ENCODE data around the gene LARP4.
"Not testable (repeated sequence)": the region's sequence is repeated elsewhere in the genome, so short reads cannot be mapped to it uniquely, and the experiment has no call there.

LARP4 gene

GRCh38 chr12:50400638-50401499, at the start of gene LARP4:
LARP4 (plus strand) TSS chr12:50400885; CDS start chr12:50401011, 126 bp downstream.
- FAIRE-seq (peak; percentile 92), DNase-seq (ENCODE audit: insufficient read length, low spot score) (peak; percentile 83)
- peak; percentile 92 for TF ChIP-seq POLR2A (IDR thresholded peaks at IDR 0.05; ENCODE audit: low read depth, low read length)

GRCh38 chr12:50351120-50352043, 49.3 kb upstream of the LARP4 start:
- FAIRE-seq: no peak
- DNase-seq (ENCODE audit: insufficient read length, low spot score): no peak
- no peak for TF ChIP-seq POLR2A (IDR thresholded peaks at IDR 0.05; ENCODE audit: low read depth, low read length)

GRCh38 chr12:50353404-50353803, 47.3 kb upstream of the LARP4 start:
- FAIRE-seq: no peak

GRCh38 chr12:50353869-50354593, 46.7 kb upstream of the LARP4 start:
- TF ChIP-seq POLR2A (IDR thresholded peaks at IDR 0.05; ENCODE audit: low read depth, low read length): no peak

More at GRCh38 chr12:50353404-50353803, 47.3 kb upstream of the LARP4 start:
- no peak for TF ChIP-seq POLR2A (IDR thresholded peaks at IDR 0.05; ENCODE audit: low read depth, low read length)
- DNase-seq (ENCODE audit: insufficient read length, low spot score): no peak

GRCh38 chr12:50354908-50355307, 45.8 kb upstream of the LARP4 start:
- TF ChIP-seq POLR2A (IDR thresholded peaks at IDR 0.05; ENCODE audit: low read depth, low read length): no peak
- DNase-seq (ENCODE audit: insufficient read length, low spot score) (no peak), FAIRE-seq (peak; percentile 52)

More at GRCh38 chr12:50353869-50354593, 46.7 kb upstream of the LARP4 start:
- DNase-seq (ENCODE audit: insufficient read length, low spot score) (no peak), FAIRE-seq (no peak)

- TF ChIP-seq POLR2A (IDR thresholded peaks at IDR 0.05; ENCODE audit: low read depth, low read length): no peak
- DNase-seq (ENCODE audit: insufficient read length, low spot score): no peak
- FAIRE-seq: no peak
Measured at GRCh38 chr12:50355365-50355764, 45.3 kb upstream of the LARP4 start.

GRCh38 chr12:50362671-50363070, 38.0 kb upstream of the LARP4 start:
- TF ChIP-seq POLR2A (IDR thresholded peaks at IDR 0.05; ENCODE audit: low read depth, low read length): no peak
- DNase-seq (ENCODE audit: insufficient read length, low spot score) (no peak), FAIRE-seq (no peak)

GRCh38 chr12:50363141-50363540, 37.5 kb upstream of the LARP4 start:
- FAIRE-seq (no peak), DNase-seq (ENCODE audit: insufficient read length, low spot score) (no peak)
- TF ChIP-seq POLR2A (IDR thresholded peaks at IDR 0.05; ENCODE audit: low read depth, low read length): no peak

- FAIRE-seq: no peak
- TF ChIP-seq POLR2A (IDR thresholded peaks at IDR 0.05; ENCODE audit: low read depth, low read length): no peak
- DNase-seq (ENCODE audit: insufficient read length, low spot score): no peak
Measured at GRCh38 chr12:50365709-50366406, 34.8 kb upstream of the LARP4 start.

GRCh38 chr12:50370672-50371071, 30.0 kb upstream of the LARP4 start:
- not testable (repeated sequence) for DNase-seq (ENCODE audit: insufficient read length, low spot score); FAIRE-seq

GRCh38 chr12:50375802-50376201, 24.9 kb upstream of the LARP4 start:
- DNase-seq (ENCODE audit: insufficient read length, low spot score) (no peak), FAIRE-seq (no peak)
- no peak for TF ChIP-seq POLR2A (IDR thresholded peaks at IDR 0.05; ENCODE audit: low read depth, low read length)

GRCh38 chr12:50380761-50381325, 19.8 kb upstream of the LARP4 start:
- TF ChIP-seq POLR2A (IDR thresholded peaks at IDR 0.05; ENCODE audit: low read depth, low read length): no peak
- FAIRE-seq (no peak), DNase-seq (ENCODE audit: insufficient read length, low spot score) (no peak)

GRCh38 chr12:50387487-50387886, 13.2 kb upstream of the LARP4 start:
- TF ChIP-seq POLR2A (IDR thresholded peaks at IDR 0.05; ENCODE audit: low read depth, low read length): no peak
- FAIRE-seq (no peak), DNase-seq (ENCODE audit: insufficient read length, low spot score) (no peak)
